ENCODE results near the gene SEPTIN1.

The SEPTIN1 gene

DNA sequence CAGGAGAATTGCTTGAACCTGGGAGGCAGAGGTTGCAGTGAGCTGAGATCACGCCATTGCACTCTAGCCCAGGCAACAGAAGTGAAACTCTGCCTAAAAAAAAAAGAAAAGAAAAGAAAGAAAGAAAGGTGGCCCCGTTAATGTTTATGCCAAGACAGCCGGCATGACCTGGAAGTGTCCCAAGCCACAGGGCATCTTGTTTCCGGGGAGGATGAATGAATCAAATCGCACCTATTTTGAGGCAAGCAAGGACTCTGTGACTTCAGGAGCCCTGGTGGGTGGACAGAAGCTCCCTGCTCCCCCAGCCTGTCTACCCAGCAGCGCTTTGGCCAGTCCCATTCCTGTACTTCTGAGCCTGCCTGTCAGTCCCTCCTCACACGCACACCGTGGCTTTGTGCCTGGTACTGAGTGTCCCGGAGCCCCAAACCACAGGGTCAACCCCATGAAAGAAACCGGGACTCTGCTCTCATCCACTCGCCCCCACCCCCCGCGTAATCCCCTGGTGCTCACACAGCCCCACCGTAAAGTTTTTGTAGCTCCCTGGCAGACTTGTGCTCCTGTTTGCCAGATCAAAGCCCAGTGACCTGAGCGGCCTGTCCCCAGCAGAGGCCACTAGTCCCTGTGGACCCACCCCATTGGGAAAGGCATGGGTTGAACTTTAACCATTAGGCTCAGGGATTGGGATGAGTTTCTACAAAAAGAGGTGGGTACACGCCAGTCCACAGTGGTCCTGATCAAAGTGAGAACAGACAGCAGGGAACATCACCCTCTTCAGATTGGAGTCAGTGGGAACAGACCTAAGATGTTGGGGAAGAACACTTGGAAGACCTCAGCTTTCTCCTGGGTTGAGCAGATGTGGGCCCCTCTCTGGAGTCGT, 46.5 kb downstream of the SEPTIN1 start:
- no peak for DNase-seq

GRCh38 chr16:30335028-30335597, 47.2 kb downstream of the SEPTIN1 start:
- DNase-seq: peak; percentile 84 to 86

DNA sequence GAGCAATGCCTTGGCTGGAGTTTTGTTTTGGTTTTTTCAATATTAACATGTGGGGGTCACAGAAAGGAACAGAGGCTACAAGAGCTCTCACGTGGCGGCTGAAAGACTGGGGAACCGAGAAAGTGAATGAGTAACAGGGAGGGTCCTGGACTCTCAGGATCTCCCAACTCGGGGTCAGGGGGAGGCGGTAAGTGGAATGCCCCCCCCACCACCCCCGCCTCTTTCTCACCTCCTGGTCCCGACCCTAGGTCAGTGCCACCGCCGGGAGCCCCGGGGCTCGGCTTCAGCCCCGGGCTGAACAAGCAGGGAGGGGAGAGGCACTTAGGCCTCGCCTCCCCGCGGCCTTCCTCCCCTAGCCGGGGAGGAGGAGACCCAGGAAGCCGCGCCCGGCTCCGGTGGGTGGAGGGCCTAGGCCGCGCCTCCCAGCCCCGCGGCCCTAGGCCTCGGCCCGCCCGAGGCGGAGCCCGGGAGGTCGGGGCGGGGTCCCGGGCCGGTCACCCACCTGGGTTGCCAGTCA, 47.8 kb downstream of the SEPTIN1 start:
- peak; percentile 84 to 87 for DNase-seq

Data from stimulated activated CD4-positive, alpha-beta T cell treated with anti-CD3 and anti-CD28 coated beads, Interleukin-2, amount 100 ng/mL, for 24 hours (primary cell).